Astrocyte (in vitro differentiated cells and primary cell): Measurements from ENCODE around the gene CNTN6. TPM values are rescaled to one million over a fixed set of nuclear protein-coding genes. Genes with fewer than 3 reads are reported as not detected.

Experiments
- DNase-seq: peaks from one replicate; pipeline ENCODE4 v3.0.0-alpha.2; 2010; ENCODE audit warnings: low read depth
- FAIRE-seq: peaks from 2 replicates; lab custom pipeline; 2011; peaks lifted over from hg19 to GRCh38; lab: Jason Lieb, UNC
- H2AFZ ChIP-seq: 2 replicates; pipeline ENCODE4 v1.6.0; 2012; ENCODE audit warnings: low read depth, low read length, inconsistent platforms
- H3K27ac ChIP-seq: 2 replicates; pipeline ENCODE4 v1.5.1; 2011; ENCODE audit warnings: low read depth, low read length, inconsistent platforms
- H3K27me3 ChIP-seq: 2 replicates; pipeline ENCODE4 v1.6.0; 2011; ENCODE audit warnings: low read length, inconsistent platforms; ENCODE audit not compliant: insufficient read depth
- H3K36me3 ChIP-seq: 2 replicates; pipeline ENCODE4 v1.5.1; 2011; ENCODE audit warnings: low read length, inconsistent platforms; ENCODE audit not compliant: insufficient read depth
- H3K4me1 ChIP-seq: 2 replicates; pipeline ENCODE4 v1.5.1; 2011; ENCODE audit warnings: low read length, inconsistent platforms; ENCODE audit not compliant: insufficient read depth
- H3K4me2 ChIP-seq: 2 replicates; pipeline ENCODE4 v1.6.0; 2012; ENCODE audit warnings: low read length, inconsistent platforms
- H3K4me3 ChIP-seq: 2 replicates; pipeline ENCODE4 v1.5.1; 2011; ENCODE audit warnings: low read depth, mild to moderate bottlenecking, low read length, inconsistent platforms; ENCODE audit not compliant: insufficient read depth
- H3K79me2 ChIP-seq: 2 replicates; pipeline ENCODE4 v1.6.0; 2012; ENCODE audit warnings: mild to moderate bottlenecking, low read length, inconsistent platforms; ENCODE audit not compliant: insufficient read depth
- H3K9ac ChIP-seq: 2 replicates; pipeline ENCODE4 v1.6.0; 2012; ENCODE audit warnings: mild to moderate bottlenecking, low read length, inconsistent platforms
- H3K9me3 ChIP-seq: 2 replicates; pipeline ENCODE4 v1.5.1; 2012; ENCODE audit warnings: low read depth, mild to moderate bottlenecking, low read length, inconsistent platforms; ENCODE audit not compliant: insufficient read depth
- H4K20me1 ChIP-seq: 2 replicates; pipeline ENCODE4 v1.6.0; 2012; ENCODE audit warnings: low read length, inconsistent platforms; ENCODE audit not compliant: insufficient read depth
- H3K27ac Mint-ChIP-seq: one replicate; pipeline ENCODE4 v1.8.0; 2021; ENCODE audit warnings: mild to moderate bottlenecking, mixed read lengths; ENCODE audit not compliant: unreplicated experiment
- H3K27me3 Mint-ChIP-seq: one replicate; pipeline ENCODE4 v1.8.0; 2021; ENCODE audit warnings: low read depth, mixed read lengths; ENCODE audit not compliant: unreplicated experiment
- H3K36me3 Mint-ChIP-seq: one replicate; pipeline ENCODE4 v1.8.0; 2021; ENCODE audit warnings: low read depth, mixed read lengths; ENCODE audit not compliant: unreplicated experiment
- H3K4me1 Mint-ChIP-seq: one replicate; pipeline ENCODE4 v1.8.0; 2021; ENCODE audit warnings: low read depth, mixed read lengths; ENCODE audit not compliant: unreplicated experiment
- H3K4me3 Mint-ChIP-seq: one replicate; pipeline ENCODE4 v1.8.0; 2021; ENCODE audit warnings: mild to moderate bottlenecking, moderate library complexity, mixed read lengths; ENCODE audit not compliant: unreplicated experiment
- H3K9me3 Mint-ChIP-seq: one replicate; pipeline ENCODE4 v1.8.0; 2021; ENCODE audit warnings: mild to moderate bottlenecking, mixed read lengths; ENCODE audit not compliant: unreplicated experiment
- CTCF ChIP-seq: IDR thresholded peaks from 2 replicates; pipeline ENCODE4 v1.5.1; 2011; ENCODE audit warnings: low read depth, mild to moderate bottlenecking, inconsistent platforms, low read length, moderate library complexity; ENCODE audit not compliant: insufficient read depth
- EZH2 ChIP-seq: IDR thresholded peaks from 2 replicates; pipeline ENCODE4 v1.6.1; 2012; ENCODE audit warnings: mild to moderate bottlenecking, low read length, inconsistent platforms; ENCODE audit not compliant: insufficient read depth
- total RNA-seq: library from RNA; stranded (reverse); gene quantifications from 2 replicates; pipeline ENCODE4 v1.2.1, GENCODE V29; 2021

The CNTN6 gene
- total RNA-seq, 1 donor from 2014 or later = not detected

- Mint-ChIP-seq H3K9me3 (peaks cover 2% of the 10 kb centered on the region), H3K4me1 (no peaks in the 10 kb centered on the region), H3K27ac (no peak overlapping the region), H3K4me3 (no peak overlapping the region), H3K27me3 (no peaks in the 10 kb centered on the region), H3K36me3 (no peaks in the 10 kb centered on the region)
- Histone ChIP-seq H3K4me1 (peaks cover 7% of the 10 kb centered on the region), H2AFZ (no peak overlapping the region), H3K9ac (no peak overlapping the region), H3K27me3 (no peaks in the 10 kb centered on the region), H3K27ac (no peak overlapping the region), H4K20me1 (no peaks in the 10 kb centered on the region), H3K9me3 (no peaks in the 10 kb centered on the region), H3K4me2 (no peak overlapping the region), H3K36me3 (no peaks in the 10 kb centered on the region), H3K4me3 (no peak overlapping the region), H3K79me2 (no peaks in the 10 kb centered on the region)
- DNase-seq (no peak), FAIRE-seq (no peak)
- no peak for TF ChIP-seq EZH2
- TF ChIP-seq CTCF = no peak
These were observed 313.4 kb downstream of the CNTN6 start for GRCh38 chr3:1406250-1406649.

GRCh38 chr3:1421577-1421976 is 328.8 kb downstream of the CNTN6 start:
- Histone ChIP-seq H3K4me3 (no peak overlapping the region), H4K20me1 (no peaks in the 10 kb centered on the region), H3K4me2 (no peak overlapping the region), H3K27ac (no peak overlapping the region), H3K9ac (no peak overlapping the region), H3K36me3 (no peaks in the 10 kb centered on the region), H3K4me1 (no peaks in the 10 kb centered on the region), H2AFZ (no peak overlapping the region), H3K79me2 (no peaks in the 10 kb centered on the region), H3K27me3 (no peaks in the 10 kb centered on the region), H3K9me3 (no peaks in the 10 kb centered on the region)
- Mint-ChIP-seq H3K36me3 (no peaks in the 10 kb centered on the region), H3K9me3 (no peaks in the 10 kb centered on the region), H3K27me3 (no peaks in the 10 kb centered on the region), H3K4me3 (no peak overlapping the region), H3K27ac (no peak overlapping the region), H3K4me1 (no peaks in the 10 kb centered on the region)
- TF ChIP-seq EZH2 = no peak
- no peak for TF ChIP-seq CTCF
- no peak for DNase-seq
- no peak for FAIRE-seq

- TF ChIP-seq EZH2 (no peak), CTCF (no peak)
- FAIRE-seq (no peak), DNase-seq (no peak)
- Histone ChIP-seq H3K27me3 (no peaks in the 10 kb centered on the region), H3K9me3 (no peaks in the 10 kb centered on the region), H3K9ac (no peak overlapping the region), H3K4me1 (no peaks in the 10 kb centered on the region), H4K20me1 (no peaks in the 10 kb centered on the region), H2AFZ (no peak overlapping the region), H3K36me3 (no peaks in the 10 kb centered on the region), H3K27ac (no peak overlapping the region), H3K4me2 (no peak overlapping the region), H3K4me3 (no peak overlapping the region), H3K79me2 (no peaks in the 10 kb centered on the region)
- Mint-ChIP-seq H3K36me3 (no peaks in the 10 kb centered on the region), H3K27me3 (no peaks in the 10 kb centered on the region), H3K4me3 (no peak overlapping the region), H3K9me3 (no peaks in the 10 kb centered on the region), H3K4me1 (no peaks in the 10 kb centered on the region), H3K27ac (no peak overlapping the region)
These were observed 330.8 kb downstream of the CNTN6 start for GRCh38 chr3:1423566-1424089.
